RWPE2 (cell line): ENCODE data around the gene SCAF1.

Experiments
- ATAC-seq: fragments of 200-7000 bp; cut with Tn5 transposase; 3 replicates; pipeline ENCODE4 v1.9.1; 2021; ENCODE audit warnings: low read depth
- DNase-seq: peaks from one replicate; pipeline ENCODE4 v3.0.0-alpha.2; 2020; ENCODE audit warnings: low spot score
- H3K27ac ChIP-seq: fragments of 450-650 bp; 2 replicates; pipeline ENCODE4 v1.5.1; 2017; ENCODE audit warnings: mild to moderate bottlenecking; ENCODE audit not compliant: poor library complexity, severe bottlenecking
- H3K27me3 ChIP-seq: fragments of 250-450 bp; sonication (Bioruptor Pico); 2 replicates; pipeline ENCODE4 v1.5.1; 2021; ENCODE audit warnings: mild to moderate bottlenecking, moderate library complexity; ENCODE audit not compliant: insufficient read depth, poor library complexity, severe bottlenecking
- H3K36me3 ChIP-seq: fragments of 250-450 bp; sonication (Bioruptor Pico); 2 replicates; pipeline ENCODE4 v1.5.1; 2020; ENCODE audit warnings: low read depth, mild to moderate bottlenecking, moderate library complexity
- H3K4me1 ChIP-seq: fragments of 250-450 bp; sonication (Bioruptor Pico); 2 replicates; pipeline ENCODE4 v1.5.1; 2021; ENCODE audit warnings: mild to moderate bottlenecking, moderate library complexity; ENCODE audit not compliant: insufficient read depth, poor library complexity, severe bottlenecking
- H3K4me3 ChIP-seq: fragments of 250-450 bp; sonication (Bioruptor Pico); 2 replicates; pipeline ENCODE4 v1.5.1; 2021; ENCODE audit warnings: mild to moderate bottlenecking, moderate library complexity; ENCODE audit not compliant: severe bottlenecking
- H3K9me3 ChIP-seq: fragments of 250-450 bp; sonication (Bioruptor Pico); 2 replicates; pipeline ENCODE4 v1.5.1; 2021; ENCODE audit warnings: mild to moderate bottlenecking, moderate library complexity; ENCODE audit not compliant: severe bottlenecking
- CTCF ChIP-seq: fragments of 450-650 bp; IDR thresholded peaks from one replicate; pipeline ENCODE4 v1.5.1; 2017; ENCODE audit warnings: mild to moderate bottlenecking, moderate library complexity; ENCODE audit not compliant: poor library complexity, severe bottlenecking

SCAF1 gene

GRCh38 chr19:49665351-49666119 is 23.5 kb downstream of the SCAF1 start, which contains the start of the genes BCL2L12 and IRF3:
TSS of gene BCL2L12 (plus strand) at chr19:49665933. CDS start at chr19:49666693, 760 bp downstream.
TSS of gene IRF3 (minus strand) at chr19:49665857. CDS start at chr19:49664838, 1,019 bp downstream.
- Histone ChIP-seq H3K4me1 (no peaks in the 10 kb centered on the region), H3K27ac (peak within 1 kb of the TSS; percentile 83), H3K4me3 (peak within 1 kb of the TSS; percentile 62), H3K9me3 (no peaks in the 10 kb centered on the region), H3K27me3 (no peaks in the 10 kb centered on the region), H3K36me3 (peaks cover 30% of the 10 kb centered on the region)
- DNase-seq (peak; percentile 96), ATAC-seq (peak; percentile 79)
- TF ChIP-seq CTCF = no peak

- H3K4me1 ChIP-seq = no peaks in the 10 kb centered on the region
- H3K27me3 ChIP-seq = no peaks in the 10 kb centered on the region
- DNase-seq (no peak), ATAC-seq (peak; percentile 6; the same call in 2 of the 3 replicates)
- H3K36me3 ChIP-seq = peaks cover 29% of the 10 kb centered on the region
- H3K9me3 ChIP-seq = no peaks in the 10 kb centered on the region
- H3K27ac ChIP-seq = peak overlapping the region; percentile 83
- TF ChIP-seq CTCF = peak; percentile 6
- peak overlapping the region; percentile 62 for H3K4me3 ChIP-seq
Measured at GRCh38 chr19:49666120-49666444, 24.1 kb downstream of the SCAF1 start.

- no peaks in the 10 kb centered on the region for H3K9me3 ChIP-seq
- no peak for TF ChIP-seq CTCF
- ATAC-seq (no peak), DNase-seq (no peak)
- H3K27ac ChIP-seq = peak overlapping the region; percentile 83
- no peaks in the 10 kb centered on the region for H3K27me3 ChIP-seq
- H3K4me3 ChIP-seq = no peak overlapping the region
- peaks cover 15% of the 10 kb centered on the region for H3K36me3 ChIP-seq
- H3K4me1 ChIP-seq = no peaks in the 10 kb centered on the region
Measured at GRCh38 chr19:49667473-49667872, 25.5 kb downstream of the SCAF1 start.

GRCh38 chr19:49669516-49669915 is 27.5 kb downstream of the SCAF1 start:
- Histone ChIP-seq H3K4me3 (no peak overlapping the region), H3K36me3 (peaks cover 11% of the 10 kb centered on the region)
- ATAC-seq = no peak

More at GRCh38 chr19:49669516-49669915, 27.5 kb downstream of the SCAF1 start:
- DNase-seq = no peak
- no peaks in the 10 kb centered on the region for H3K27me3 ChIP-seq
- H3K9me3 ChIP-seq = no peaks in the 10 kb centered on the region
- no peak overlapping the region for H3K27ac ChIP-seq
- TF ChIP-seq CTCF = no peak
- no peaks in the 10 kb centered on the region for H3K4me1 ChIP-seq
